NCI-H2196 treated with DMSO at 0.1 percent for 48 hours (cell line): ENCODE data around the gene SH3RF3.

Source experiments
- DNase-seq: peaks from one replicate; lab custom pipeline; 2025; ENCODE audit not compliant: unreplicated experiment; lab: John Stamatoyannopoulos, UW

Gene SH3RF3

DNA sequence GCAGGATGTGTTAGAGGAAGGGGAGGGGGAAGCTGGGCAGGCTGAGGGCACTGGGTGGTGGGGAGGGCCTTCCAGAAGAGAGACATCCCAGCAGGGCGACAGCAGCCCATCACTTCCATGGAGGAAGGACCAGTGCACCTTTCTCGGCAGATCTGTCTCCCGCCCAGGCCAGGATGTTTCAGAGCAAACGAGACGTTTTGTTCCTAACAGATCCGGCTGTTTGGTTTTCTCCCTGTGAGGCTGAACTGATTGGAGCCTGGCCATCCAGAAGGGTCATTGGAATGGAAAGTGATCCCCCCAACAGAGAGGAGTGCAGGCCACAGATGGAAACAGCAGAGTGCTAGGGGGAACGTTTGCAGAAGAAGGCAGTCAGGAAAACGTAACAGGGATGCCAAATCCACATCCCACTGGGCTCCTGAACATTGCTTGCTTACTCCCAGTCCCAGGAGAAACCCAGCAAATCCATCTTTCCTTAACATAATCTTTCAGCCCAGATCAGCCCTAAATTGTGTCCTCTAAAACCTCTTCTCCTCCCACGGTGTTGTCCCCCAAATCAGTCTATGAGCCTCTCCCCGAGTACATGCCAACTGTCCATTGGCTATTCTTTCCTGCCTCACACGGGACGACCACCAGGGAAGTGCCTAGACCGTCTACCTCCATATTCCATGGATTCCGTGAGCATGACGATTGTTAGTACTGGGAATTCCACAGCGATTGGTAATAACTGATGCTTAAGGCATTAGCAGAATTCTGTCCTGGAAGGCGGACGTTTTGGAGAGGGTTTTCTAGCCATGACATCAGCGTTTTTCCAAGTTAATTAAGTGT lies 357.9 kb downstream of the SH3RF3 start:
- no peak for DNase-seq

DNA sequence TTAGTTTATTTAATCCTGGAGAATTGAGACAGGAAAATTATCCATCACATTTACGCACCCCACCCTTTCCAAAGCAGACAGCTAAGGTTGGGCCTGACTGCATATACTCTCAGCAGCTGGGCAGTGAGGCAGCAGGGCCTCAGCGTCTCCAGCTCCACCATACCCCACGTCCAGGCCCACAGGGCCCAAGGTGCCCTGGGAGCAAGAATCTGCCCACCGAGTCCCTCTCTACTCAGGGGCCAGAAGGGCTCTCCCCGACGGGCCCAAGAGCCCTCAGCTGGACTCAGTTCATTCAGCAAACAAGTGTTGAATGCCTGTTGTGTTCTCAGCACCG lies 358.5 kb downstream of the SH3RF3 start:
- DNase-seq: no peak

DNA sequence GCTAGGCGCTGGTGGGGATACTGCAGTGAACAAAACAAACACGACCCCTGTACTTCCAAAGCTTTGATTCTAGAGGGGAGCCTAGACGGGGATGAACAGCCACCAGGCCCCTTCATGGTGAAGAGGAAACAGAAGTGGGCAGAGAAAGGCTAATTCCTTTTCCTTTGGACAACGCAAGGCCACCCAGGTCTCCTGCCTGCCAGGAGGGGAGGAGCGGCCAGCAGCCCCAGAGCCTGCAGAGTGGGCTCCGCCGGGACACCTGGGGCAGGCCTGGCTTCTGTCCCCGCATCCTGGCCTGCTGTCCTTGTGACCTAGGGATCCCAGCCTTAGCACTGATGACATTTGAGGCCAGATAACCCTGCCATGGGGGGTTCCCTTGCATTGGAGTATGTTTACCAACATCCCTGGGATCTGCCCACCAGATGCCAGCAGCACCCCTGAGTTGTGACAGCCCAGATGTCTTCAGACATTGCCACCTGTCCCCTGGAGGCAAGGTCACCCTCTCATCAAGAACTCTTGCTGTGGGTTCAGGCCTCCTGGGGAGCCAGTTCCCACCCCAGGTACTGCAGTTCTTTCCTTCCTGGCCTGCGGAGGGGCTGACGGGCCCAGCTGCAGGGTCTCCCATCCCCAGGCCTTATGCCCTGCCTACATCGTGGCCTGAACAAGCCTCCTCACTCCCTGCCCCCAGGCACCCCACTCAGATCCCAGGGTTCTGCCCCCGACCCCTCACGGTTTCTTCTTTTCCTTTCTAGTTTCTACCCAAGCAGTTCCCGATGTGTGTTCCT lies 359.1 kb downstream of the SH3RF3 start:
- no peak for DNase-seq

DNA sequence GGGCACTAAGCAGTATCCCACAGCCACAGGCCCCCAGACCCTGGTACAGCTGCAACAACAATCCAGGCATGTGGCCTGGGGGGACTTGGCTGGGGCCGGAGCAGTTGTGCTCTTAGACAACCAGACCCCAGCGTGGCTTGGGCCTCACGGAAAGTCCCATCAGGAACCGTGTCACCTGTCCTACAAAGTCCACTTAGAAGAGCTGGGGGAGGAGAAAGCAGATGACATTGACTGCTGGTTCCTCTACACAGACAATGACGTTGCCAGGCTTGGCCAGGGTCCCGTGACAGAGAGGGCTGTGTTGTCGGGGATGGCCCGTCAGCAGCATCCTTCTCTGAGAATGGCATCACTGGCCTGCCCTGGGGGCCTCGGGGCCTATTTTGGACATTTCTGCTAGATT lies 360.3 kb downstream of the SH3RF3 start:
- no peak for DNase-seq

DNA sequence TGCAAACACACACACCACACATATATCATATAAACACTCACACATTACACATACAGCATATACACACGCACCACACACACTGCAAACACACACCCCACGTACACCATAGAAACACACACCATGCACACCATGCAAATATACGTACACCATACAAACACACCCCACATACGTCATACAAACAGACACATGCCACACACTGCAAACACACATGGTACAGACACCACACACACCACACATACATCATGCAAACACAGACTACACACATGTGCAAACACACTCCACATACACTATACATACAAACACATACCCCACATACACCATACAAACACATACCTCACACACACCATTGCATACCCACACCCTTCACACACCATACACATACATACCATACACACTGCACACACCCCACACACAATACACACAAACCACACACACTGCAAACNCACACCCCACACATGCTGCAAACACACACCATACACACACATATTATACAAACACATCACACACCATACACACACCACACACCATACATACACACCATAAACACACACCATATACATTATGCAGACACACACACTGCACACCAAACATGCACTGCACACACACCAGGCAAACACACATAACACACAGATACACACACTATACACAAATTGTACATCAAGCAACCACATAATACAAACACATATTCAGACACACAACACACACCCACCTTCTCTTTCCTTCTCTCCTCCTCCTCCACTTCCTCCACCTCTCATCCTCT lies 364.4 kb downstream of the SH3RF3 start:
- no peak for DNase-seq

DNA sequence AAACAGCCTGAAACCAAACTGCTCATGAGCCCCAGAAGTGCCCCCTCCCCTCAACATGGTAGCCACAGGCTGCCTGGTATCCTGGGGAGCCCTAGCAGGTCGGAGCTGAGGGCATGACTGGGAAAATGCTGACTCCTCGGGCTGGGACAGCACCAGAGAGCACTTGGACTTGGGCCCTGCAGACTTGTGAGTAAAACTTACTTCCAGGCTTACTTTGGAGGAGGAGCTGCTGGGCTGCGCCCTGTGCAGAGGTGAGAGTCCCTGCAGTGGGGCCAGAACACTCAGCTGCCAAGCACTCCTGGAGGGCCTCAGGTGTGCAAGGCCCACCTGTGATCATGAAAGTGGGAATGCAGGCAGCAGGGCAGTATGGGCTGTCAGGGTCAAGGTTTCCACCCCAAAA lies 365.3 kb downstream of the SH3RF3 start:
- DNase-seq: no peak

DNA sequence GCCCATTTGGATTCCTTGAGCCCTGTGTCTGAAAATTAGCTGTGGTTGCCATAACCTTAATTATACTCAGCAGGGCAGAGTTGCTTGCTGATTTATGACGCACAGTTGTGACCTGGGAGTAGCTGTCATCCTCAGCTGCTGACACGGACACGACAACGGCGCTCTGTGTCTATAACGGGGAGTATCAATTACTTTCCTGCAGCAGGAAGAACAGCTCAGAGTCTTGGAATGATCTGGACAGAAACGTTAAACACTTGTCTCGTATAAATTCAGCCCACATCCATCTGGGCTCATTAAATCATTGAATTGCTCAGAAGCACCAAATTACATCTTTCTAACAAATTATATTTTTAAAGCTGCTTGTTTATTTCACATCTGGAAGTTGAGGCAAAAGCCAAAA lies 368.5 kb downstream of the SH3RF3 start:
- no peak for DNase-seq

DNA sequence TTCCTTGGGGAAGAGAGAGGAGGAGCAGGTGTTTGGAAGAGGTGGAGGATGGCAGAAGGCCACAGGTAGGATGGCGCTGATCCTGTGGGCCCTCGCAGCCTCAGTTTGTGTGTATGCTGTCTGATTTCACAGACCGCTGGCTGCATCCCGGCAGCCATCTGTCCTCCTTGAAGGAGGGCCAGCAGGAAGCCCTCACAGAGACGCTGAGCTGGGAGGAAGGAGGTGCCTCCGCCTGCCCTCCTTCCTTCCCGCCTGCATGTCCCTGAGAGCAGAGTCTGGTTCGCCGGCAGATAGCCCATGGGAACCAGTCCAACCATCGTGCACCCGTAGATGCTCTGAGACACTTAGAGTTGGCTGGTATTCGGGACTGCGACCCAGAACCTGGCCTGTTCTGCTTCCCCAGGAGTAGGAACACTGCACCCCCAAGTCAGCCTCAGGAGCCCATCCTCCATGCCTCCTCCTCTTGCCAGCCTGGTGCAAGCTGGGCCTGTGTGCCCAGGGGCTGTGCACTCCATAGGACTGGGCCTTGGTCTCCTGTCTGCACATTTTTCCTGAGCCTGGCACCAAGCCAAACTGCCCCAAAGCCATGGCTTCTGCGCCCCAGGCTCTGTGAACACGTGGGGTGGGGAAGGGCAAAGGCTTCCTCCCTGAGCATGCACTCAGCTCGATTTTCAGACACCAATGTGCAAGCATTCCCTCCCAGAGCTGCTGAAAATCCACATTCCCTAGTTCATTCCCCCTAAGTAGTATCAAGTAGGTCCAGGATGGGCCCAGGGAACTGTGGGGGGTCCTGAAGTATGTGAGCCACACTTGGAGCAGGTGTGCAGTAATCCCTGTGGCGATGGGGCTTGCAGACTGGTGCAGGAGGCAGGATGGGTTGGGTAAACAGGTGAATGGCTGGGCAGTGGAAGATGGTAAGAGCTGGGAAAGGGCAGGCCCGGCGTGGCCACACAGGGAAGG lies 369.2 kb downstream of the SH3RF3 start:
- DNase-seq: no peak

DNA sequence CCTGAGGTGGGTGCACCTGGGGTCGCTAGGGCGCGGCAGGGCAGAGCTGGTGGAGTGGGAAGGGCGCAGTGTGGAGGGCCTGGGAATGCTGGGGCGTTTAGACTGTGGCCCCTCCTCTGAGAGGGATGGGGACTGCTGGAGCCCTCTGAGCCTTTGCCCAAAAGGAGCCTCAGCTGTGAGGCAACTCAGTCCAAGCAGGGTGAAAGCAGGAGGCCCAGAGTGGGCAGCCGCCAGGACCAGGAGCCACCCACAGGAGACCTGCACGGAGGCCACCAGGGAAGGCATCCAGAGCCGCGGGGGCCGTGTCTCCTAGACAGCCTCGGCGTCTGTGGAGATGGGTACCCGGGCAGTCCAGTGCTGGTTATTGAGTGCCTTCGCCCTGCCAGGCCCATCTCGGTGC lies 369.9 kb downstream of the SH3RF3 start:
- no peak for DNase-seq

DNA sequence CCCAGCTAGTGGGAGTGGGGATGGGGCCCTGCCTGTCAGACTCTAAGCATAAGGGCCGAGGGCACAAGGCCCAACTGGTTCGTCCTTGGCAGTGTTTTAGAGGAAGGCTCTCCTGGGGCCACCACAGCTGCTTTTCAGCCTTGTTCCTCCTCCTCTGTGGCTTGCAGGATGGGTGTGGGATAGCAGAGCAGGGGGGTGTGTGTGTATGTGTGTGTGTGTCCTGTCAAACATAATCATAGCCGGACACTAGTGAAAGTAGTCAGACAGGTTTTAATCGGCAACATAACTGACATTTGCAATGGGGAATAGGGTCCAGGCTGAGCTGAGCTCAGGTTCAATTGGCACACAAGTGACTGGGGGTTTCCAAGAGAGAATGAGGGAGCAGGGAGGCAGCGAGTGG lies 370.6 kb downstream of the SH3RF3 start:
- no peak for DNase-seq

DNA sequence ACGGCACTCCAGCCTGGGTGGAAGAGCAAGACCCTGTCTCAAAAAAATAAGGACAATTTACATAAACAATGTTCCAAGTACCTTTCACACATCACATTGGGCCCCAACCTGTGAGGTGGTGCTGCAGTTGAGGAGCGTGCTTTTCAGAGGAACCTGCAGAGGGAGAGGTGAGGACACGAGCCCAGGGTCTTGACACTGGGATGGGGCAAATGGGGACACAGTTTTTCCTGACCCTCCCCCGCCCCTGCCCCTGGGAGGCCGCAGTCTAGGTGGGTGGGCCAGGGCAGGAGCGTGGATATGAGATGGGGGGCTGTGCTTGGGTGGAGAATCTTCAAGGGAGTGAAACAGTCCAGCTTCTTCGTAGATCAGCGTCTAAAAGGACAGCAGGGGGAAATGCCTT lies 371.9 kb downstream of the SH3RF3 start:
- no peak for DNase-seq

DNA sequence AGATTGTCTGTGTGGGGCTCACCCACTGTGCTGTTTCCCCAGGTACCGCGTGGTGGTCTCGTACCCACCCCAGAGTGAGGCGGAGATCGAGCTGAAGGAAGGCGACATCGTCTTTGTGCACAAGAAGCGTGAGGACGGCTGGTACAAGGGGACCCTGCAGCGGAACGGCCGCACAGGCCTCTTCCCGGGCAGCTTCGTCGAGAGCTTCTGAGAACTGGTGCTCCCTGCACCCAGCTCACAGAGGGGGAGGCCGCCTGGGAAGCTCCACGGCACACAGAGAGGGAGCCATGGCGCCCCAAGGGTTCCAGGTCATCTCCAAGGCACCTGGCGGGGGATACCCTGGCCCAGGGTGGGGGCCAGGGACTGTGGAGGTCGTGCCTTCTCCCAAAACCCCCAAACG lies 372.5 kb downstream of the SH3RF3 start:
- no peak for DNase-seq

DNA sequence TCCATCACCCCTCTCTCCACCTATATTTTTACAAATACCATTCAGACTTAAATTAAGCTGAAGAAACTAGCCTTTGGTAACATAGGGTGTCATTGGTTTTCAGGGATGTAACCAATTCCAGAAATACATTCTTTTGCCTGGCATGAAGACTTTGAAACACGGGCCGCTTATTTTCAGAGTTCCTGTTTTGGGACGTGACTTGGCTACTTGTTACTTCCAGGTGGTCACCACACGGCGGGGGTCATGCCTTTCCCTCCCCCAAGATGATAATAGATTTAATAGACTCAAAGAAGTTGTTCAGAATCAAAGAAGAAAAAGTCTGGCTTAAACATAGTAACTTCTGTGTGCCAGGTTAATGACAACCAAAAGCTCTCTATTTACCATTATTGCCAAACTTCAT lies 374.2 kb downstream of the SH3RF3 start:
- DNase-seq: no peak

DNA sequence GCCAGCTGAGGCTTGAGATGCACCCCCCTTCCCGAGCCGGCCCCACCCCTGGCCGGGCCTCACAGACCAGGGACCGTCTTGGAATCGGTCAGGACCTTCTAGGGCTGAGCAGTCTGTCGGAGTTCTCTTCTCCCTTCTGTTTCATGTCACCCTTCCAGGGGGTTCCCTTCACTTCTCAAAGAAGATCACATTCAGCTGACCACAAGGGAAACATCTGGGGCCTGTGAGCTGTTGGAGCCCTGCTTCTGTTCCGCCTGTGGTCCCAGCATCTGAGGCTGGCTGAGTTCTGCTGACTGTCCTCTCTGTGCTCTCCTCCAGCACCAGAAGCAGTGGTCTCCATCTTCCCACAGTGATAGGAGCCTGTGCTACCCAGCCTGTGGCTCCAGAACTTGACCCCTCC lies 378.2 kb downstream of the SH3RF3 start:
- no peak for DNase-seq

DNA sequence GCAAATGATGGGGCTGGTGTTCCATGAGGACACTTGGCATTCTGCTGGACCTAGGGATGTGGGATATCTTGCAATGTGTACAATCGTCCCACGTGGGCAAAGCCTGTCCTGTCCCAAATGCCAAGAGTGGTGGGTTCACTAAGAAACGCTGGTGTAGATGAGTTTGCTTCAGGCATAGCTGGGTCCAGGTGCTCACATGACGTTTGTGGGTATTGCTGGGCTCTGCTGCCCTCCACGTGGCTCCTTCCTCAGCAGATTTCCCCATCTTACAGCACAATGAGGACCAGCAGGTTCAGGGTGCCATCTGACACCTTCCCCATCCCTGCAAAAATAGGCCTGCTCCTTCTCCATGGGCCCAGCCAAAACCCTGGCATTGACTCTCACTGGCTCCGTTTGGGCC lies 378.8 kb downstream of the SH3RF3 start:
- no peak for DNase-seq

DNA sequence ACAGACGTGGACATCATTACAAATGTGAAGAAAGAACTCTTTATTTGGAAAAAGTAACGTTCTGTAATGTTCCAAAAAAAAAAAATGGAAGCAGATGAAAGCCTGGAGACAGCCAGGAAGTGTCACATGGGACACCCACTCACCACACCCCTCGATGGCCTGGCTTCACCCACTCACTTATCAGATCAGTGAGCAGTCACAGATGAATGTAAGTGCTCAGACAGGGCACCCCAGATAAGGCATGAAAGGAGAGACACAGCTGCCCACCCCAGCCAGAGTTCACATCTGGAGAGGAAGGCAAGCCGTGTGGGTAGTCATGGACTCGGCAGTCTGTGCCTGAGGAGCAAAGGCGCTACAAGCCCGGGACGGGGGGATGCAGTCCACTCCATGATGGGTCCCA lies 379.6 kb downstream of the SH3RF3 start:
- no peak for DNase-seq

DNA sequence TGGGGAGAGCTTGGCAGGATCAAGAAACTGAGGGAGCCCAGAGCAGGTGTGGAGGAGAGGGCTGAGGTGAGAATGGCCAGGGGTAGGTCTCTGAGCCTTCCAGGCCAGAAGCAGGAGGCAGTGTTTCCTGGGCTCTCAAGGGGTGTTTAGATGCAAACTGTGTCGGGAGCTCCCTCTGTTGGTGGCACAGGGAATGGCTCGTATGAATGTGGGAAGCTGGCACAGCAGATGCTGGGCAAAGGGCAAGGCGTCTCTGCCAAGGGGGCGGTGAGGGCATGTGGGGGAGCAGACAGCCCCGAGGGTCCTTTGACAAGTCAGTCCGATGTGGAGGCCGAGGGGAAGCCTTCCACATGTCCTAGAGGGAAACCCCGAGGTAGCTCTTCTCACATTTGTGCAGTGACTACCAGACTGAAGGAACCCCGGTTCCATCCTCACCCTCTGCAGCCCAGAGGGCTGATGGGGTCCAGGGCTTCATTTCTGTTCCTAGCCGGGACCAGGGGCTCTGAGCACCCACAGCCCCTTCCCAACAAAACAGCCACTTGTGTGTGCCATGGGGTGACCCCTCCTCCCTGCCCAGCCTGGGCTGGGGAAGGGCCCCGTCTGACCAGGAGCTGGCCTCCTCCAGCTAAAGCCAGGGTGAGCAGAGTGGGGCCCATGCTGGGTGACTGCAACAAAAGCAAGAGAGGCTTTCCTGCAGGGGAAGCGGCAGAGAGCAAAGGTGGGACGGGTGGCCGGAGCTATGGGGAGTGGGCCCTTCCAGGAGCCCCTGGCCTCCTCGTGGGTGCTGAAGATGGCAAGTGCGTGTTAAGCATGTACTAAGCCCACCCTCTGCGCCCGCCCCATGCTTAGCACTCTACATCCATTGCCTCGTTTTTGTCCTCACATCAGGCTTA lies 381.4 kb downstream of the SH3RF3 start:
- DNase-seq: peak; percentile 51

DNA sequence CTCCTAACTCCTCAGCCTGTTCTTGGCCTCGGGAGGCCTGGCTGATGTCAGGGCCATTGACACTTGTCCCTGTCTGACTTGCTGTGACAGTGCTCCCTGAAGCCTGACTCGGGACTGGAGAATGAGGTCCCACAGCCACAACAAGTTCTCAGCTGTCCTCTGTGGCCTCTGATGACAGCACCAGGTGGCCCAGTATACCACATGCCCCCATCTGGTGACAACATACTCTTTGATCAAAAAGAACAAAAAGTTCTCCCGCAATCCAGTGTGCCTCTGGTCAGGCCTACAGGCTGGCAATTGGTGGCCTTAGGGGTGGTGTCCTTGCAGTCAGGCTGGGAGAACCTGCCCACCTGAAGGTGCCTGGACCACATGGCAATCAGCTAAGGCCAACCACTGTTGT lies 382.2 kb downstream of the SH3RF3 start:
- no peak for DNase-seq

DNA sequence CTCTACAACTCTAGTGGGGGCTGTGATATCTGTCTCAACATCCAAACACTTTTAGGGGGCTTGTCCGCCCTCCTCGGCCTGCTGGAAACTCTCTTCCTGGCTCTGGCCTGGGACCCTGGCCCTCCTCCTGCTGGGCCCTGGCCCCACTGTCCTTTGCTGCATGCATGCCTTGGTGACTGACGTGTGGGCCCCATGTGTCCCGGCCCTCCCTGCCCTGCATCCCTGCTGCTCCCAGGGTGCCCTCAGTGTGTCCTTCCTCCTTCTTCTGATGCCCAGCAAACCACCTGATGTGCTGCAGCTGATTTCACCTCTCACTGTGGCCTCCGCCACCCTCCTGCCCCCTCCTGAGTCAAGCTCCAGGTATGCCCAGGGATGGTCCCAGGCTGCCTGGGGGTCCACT lies 383.1 kb downstream of the SH3RF3 start:
- no peak for DNase-seq

DNA sequence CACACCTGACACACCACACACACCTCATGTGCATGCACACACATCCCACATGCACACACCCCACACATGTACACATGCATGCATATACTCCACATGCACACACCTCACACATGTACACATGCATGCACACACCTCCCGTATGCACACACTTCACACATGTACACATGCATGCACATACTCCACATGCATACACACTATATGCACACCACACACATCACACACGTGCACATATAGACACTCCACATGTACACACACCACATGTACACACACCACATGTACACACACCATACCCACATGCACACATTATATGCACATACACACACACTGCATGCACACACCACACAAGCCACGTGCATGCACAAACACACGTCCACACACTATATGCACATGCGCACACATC lies 384.2 kb downstream of the SH3RF3 start:
- no peak for DNase-seq
